GM18502 (cell line): ENCODE data around the gene DAB1.
A peak's percentile ranks its signal among the peaks of the same experiment; 100 is the strongest.

ENCODE experiments used
- ATAC-seq: cut with Tn5 transposase; IDR thresholded peaks from one replicate; pipeline ENCODE4 v1.9.1; 2021; ENCODE audit warnings: mild to moderate bottlenecking; ENCODE audit not compliant: unreplicated experiment, poor library complexity

The DAB1 gene

GRCh38 chr1:57325536-57325935, 98.3 kb downstream of the DAB1 start:
- ATAC-seq = no peak

GRCh38 chr1:57325117-57325516, 98.7 kb downstream of the DAB1 start:
- ATAC-seq = no peak

- ATAC-seq = no peak
Observed at GRCh38 chr1:57324388-57324787, 99.5 kb downstream of the DAB1 start.

- no peak for ATAC-seq
Observed at GRCh38 chr1:57321776-57322175, 102.1 kb downstream of the DAB1 start.

GRCh38 chr1:57319791-57320190, 104.1 kb downstream of the DAB1 start:
- ATAC-seq = no peak

GRCh38 chr1:57319165-57319564, 104.7 kb downstream of the DAB1 start:
- no peak for ATAC-seq

GRCh38 chr1:57316861-57317260, 107.0 kb downstream of the DAB1 start:
- no peak for ATAC-seq

- ATAC-seq = no peak
Observed at GRCh38 chr1:57316291-57316690, 107.6 kb downstream of the DAB1 start.

GRCh38 chr1:57312869-57313268, 111.0 kb downstream of the DAB1 start:
- ATAC-seq = no peak

- ATAC-seq = no peak
Observed at GRCh38 chr1:57311411-57311810, 112.4 kb downstream of the DAB1 start.

- ATAC-seq = no peak
Observed at GRCh38 chr1:57311006-57311405, 112.9 kb downstream of the DAB1 start.

- no peak for ATAC-seq
Observed at GRCh38 chr1:57309630-57310029, 114.2 kb downstream of the DAB1 start.

GRCh38 chr1:57307392-57308170, 116.3 kb downstream of the DAB1 start:
- peak; percentile 90 for ATAC-seq

- ATAC-seq = no peak
Observed at GRCh38 chr1:57304591-57304990, 119.3 kb downstream of the DAB1 start.

- ATAC-seq = no peak
Observed at GRCh38 chr1:57302812-57303596, 120.9 kb downstream of the DAB1 start.

- ATAC-seq = no peak
Observed at GRCh38 chr1:57300186-57300585, 123.7 kb downstream of the DAB1 start.

- no peak for ATAC-seq
Observed at GRCh38 chr1:57296726-57297250, 127.1 kb downstream of the DAB1 start.

GRCh38 chr1:57295326-57295725, 128.5 kb downstream of the DAB1 start:
- ATAC-seq = no peak

GRCh38 chr1:57294177-57294576, 129.7 kb downstream of the DAB1 start:
- no peak for ATAC-seq

GRCh38 chr1:57293214-57293613, 130.6 kb downstream of the DAB1 start:
- no peak for ATAC-seq

- ATAC-seq = no peak
Observed at GRCh38 chr1:57289781-57290180, 134.1 kb downstream of the DAB1 start.
